Uterus (tissue), 2 donors: Measurements from ENCODE around the gene PAX2.

Source experiments
- CTCF ChIP-seq, 4 experiments: fragments of 200-600 bp in 2 of 4; fragments of 450-650 bp in 2 of 4; sonication (generic) in 2 of 4; IDR thresholded peaks; one replicate each; pipeline ENCODE4 v1.5.1; 2016 to 2019; ENCODE audit warnings: antibody characterized with exemption in 4 of 4, mild to moderate bottlenecking in 2 of 4, moderate library complexity in 1 of 4
- POLR2A ChIP-seq, 2 donors: fragments of 450-650 bp; IDR thresholded peaks; one replicate each; pipeline ENCODE4 v1.6.1; 2016; ENCODE audit warnings: antibody characterized with exemption in 2 of 2, mild to moderate bottlenecking in 1 of 2, moderate library complexity in 1 of 2

- TF ChIP-seq CTCF (IDR thresholded peaks at IDR 0.05): no peak
- TF ChIP-seq POLR2A (IDR thresholded peaks at IDR 0.05): no peak
Observed at GRCh38 chr10:100836891-100837290, 91.5 kb downstream of the PAX2 start.
